Measurements from ENCODE around the gene FHL2.
"Not testable (repeated sequence)": the region's sequence is repeated elsewhere in the genome, so short reads cannot be mapped to it uniquely, and the experiment has no call there.

Gene FHL2

GRCh38 chr2:105329561-105330495 lies 69.0 kb downstream of the FHL2 start, which contains the start of gene TGFBRAP1:
Gene TGFBRAP1 (minus strand): TSS chr2:105329735. CDS start chr2:105308301, 21,434 bp downstream.
- peak; percentile 72 for DNase-seq (ENCODE audit: extremely low spot score)
- TF ChIP-seq SP1 (IDR thresholded peaks at IDR 0.05) (no peak), L3MBTL2 (conservative IDR thresholded peaks at IDR 0.05) (peak; percentile 92)
- ChIA-PET POLR2A (interaction anchor here (0.8 to 3.7 kb wide), 4 partner anchors 8 to 22 kb away, joined by 3 to 22 read pairs (median 8); partner anchors contain the start of gene C2orf49), CTCF (no interaction called here)

DNA sequence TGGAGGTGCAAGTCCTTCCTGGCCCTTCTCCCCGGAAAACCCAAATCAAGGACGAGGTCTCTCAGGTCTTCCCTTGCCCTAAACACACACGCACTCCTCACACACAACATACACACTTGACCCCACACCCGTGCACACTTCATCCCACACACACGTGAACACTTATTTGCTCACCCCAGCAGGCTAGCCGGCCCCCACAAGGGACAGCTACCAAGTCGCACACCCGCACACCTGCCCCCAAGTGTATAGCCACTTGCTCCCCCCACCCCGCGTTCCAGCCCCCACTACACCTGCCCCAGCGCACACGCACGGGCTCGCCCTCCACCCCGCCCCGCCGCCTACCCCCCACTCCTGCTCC lies 69.7 kb downstream of the FHL2 start:
- POLR2A ChIA-PET, result interaction anchor here (1.0 to 3.7 kb wide), 4 partner anchors 9 to 12 kb away, joined by 3 to 22 read pairs (median 8); partner anchors contain the start of gene C2orf49
- DNase-seq (ENCODE audit: extremely low spot score), result no peak
- no peak for TF ChIP-seq FOXK2 (IDR thresholded peaks at IDR 0.05)
- TF ChIP-seq CTBP1 (IDR thresholded peaks at IDR 0.05; ENCODE audit: borderline replicate concordance), result no peak
- TF ChIP-seq ARNT (IDR thresholded peaks at IDR 0.05), result no peak
- CTCF ChIA-PET, result no interaction called here

- ChIA-PET POLR2A (interaction anchor here (1.0 to 3.7 kb wide), 4 partner anchors 8 to 12 kb away, joined by 3 to 22 read pairs (median 8); partner anchors contain the start of gene C2orf49), CTCF (no interaction called here)
- TF ChIP-seq NFRKB (IDR thresholded peaks at IDR 0.05), result no peak
- no peak for TF ChIP-seq BHLHE40 (IDR thresholded peaks at IDR 0.05; ENCODE audit: borderline replicate concordance)
- TF ChIP-seq SUZ12 (IDR thresholded peaks at IDR 0.05), result no peak
- no peak for TF ChIP-seq FOXM1 (IDR thresholded peaks at IDR 0.05; ENCODE audit: borderline replicate concordance)
- TF ChIP-seq TARDBP (IDR thresholded peaks at IDR 0.05), result no peak
- no peak for TF ChIP-seq L3MBTL2 (conservative IDR thresholded peaks at IDR 0.05)
- TF ChIP-seq ARNT (IDR thresholded peaks at IDR 0.05), result no peak
- DNase-seq (ENCODE audit: extremely low spot score), result no peak
Measured at GRCh38 chr2:105328281-105329196, 70.3 kb downstream of the FHL2 start.

GRCh38 chr2:105327690-105328089 lies 71.2 kb downstream of the FHL2 start:
- ChIA-PET POLR2A (interaction anchor here (3.7 kb wide), 1 partner anchor 10 kb away, joined by 22 read pairs; the partner anchor contains the start of gene C2orf49), CTCF (no interaction called here)
- TF ChIP-seq FOXM1 (IDR thresholded peaks at IDR 0.05; ENCODE audit: borderline replicate concordance), result no peak
- no peak for TF ChIP-seq ZNF384 (IDR thresholded peaks at IDR 0.05)
- TF ChIP-seq FOXA1 (IDR thresholded peaks at IDR 0.05), result no peak
- TF ChIP-seq, protein P1, sequence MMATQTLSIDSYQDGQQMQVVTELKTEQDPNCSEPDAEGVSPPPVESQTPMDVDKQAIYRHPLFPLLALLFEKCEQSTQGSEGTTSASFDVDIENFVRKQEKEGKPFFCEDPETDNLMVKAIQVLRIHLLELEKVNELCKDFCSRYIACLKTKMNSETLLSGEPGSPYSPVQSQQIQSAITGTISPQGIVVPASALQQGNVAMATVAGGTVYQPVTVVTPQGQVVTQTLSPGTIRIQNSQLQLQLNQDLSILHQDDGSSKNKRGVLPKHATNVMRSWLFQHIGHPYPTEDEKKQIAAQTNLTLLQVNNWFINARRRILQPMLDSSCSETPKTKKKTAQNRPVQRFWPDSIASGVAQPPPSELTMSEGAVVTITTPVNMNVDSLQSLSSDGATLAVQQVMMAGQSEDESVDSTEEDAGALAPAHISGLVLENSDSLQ (IDR thresholded peaks at IDR 0.05), result no peak
- TF ChIP-seq SUZ12 (IDR thresholded peaks at IDR 0.05), result no peak
- TF ChIP-seq BHLHE40 (IDR thresholded peaks at IDR 0.05; ENCODE audit: borderline replicate concordance), result no peak
- TF ChIP-seq SP1 (IDR thresholded peaks at IDR 0.05), result no peak
- DNase-seq (ENCODE audit: extremely low spot score), result no peak

- DNase-seq (ENCODE audit: extremely low spot score); CTCF ChIA-PET: not testable (repeated sequence)
- POLR2A ChIA-PET, result interaction anchor here (3.7 kb wide), 1 partner anchor 11 kb away, joined by 22 read pairs; the partner anchor contains the start of gene C2orf49
Measured at GRCh38 chr2:105327271-105327670, 71.6 kb downstream of the FHL2 start.

DNA sequence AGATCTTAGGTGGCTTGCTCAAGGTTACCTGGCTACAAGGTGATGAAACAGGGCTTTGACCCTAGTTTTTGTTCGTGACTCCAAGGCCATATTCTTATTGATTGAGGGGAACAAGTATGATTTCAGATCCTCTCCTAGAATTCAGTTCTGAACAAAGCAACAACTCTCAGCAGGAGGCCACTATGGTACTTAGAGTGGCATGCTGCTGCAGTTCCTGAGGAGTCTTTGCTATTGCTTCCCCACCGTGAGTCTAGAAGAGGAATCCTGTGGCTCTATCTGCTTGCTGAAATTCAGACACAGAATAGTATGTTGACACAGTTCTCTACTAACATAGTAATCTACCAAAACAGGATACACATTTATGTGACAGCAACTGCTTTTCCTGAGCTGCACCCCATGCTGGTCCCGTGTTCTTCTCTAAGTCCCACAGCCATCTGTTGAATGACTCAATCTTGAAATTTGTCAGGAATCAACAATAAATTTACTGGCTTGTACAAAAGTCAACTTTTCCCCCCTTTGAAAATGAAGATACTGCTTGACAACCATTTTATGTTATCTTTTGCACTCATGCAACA lies 73.4 kb downstream of the FHL2 start:
- POLR2A ChIA-PET, result no interaction called here

GRCh38 chr2:105324732-105325131 lies 74.1 kb downstream of the FHL2 start:
- no peak for DNase-seq (ENCODE audit: extremely low spot score)
- ChIA-PET POLR2A (no interaction called here), CTCF (interaction anchor here (0.6 kb wide), 1 partner anchor 211 kb away, joined by 3 read pairs; no protein-coding TSS in a partner anchor)
- TF ChIP-seq SP1 (IDR thresholded peaks at IDR 0.05) (no peak), SUZ12 (IDR thresholded peaks at IDR 0.05) (no peak), ELF4 (IDR thresholded peaks at IDR 0.05) (no peak), CTBP1 (IDR thresholded peaks at IDR 0.05; ENCODE audit: borderline replicate concordance) (no peak), FOXM1 (IDR thresholded peaks at IDR 0.05; ENCODE audit: borderline replicate concordance) (no peak), HDGF (IDR thresholded peaks at IDR 0.05; ENCODE audit: borderline replicate concordance) (no peak), ZNF384 (IDR thresholded peaks at IDR 0.05) (no peak), LEF1 (IDR thresholded peaks at IDR 0.05; ENCODE audit: borderline replicate concordance) (no peak), TARDBP (IDR thresholded peaks at IDR 0.05) (no peak)

More for the DNA sequence above, 73.4 kb downstream of the FHL2 start:
- CTCF ChIA-PET, result no interaction called here
- DNase-seq (ENCODE audit: extremely low spot score), result no peak
- TF ChIP-seq, protein P1 (IDR thresholded peaks at IDR 0.05), result no peak
- TF ChIP-seq ZNF384 (IDR thresholded peaks at IDR 0.05) (no peak), NFRKB (IDR thresholded peaks at IDR 0.05) (no peak), TARDBP (IDR thresholded peaks at IDR 0.05) (no peak), HDGF (IDR thresholded peaks at IDR 0.05; ENCODE audit: borderline replicate concordance) (no peak)
